IMR-90 (cell line): ENCODE results near the gene PRDM1.

Experiments
- FOS ChIP-seq: fragments of 150-350 bp; IDR thresholded peaks from 2 replicates; pipeline ENCODE4 v1.6.1; 2016; ENCODE audit warnings: low read depth, low read length
- POLR2A ChIP-seq: IDR thresholded peaks from 2 replicates; pipeline ENCODE4 v1.6.1; 2012; ENCODE audit warnings: mild to moderate bottlenecking, low read depth, low read length
- RAD21 ChIP-seq: IDR thresholded peaks from 2 replicates; pipeline ENCODE4 v1.6.1; 2012; ENCODE audit warnings: low read length, improper control_type of control experiment
- RFX5 ChIP-seq: IDR thresholded peaks from 2 replicates; pipeline ENCODE4 v1.8.0; 2012; ENCODE audit warnings: low read depth, mild to moderate bottlenecking, low read length, moderate library complexity
- TF ChIP-seq, protein P1 (sequence below): conservative IDR thresholded peaks from 2 replicates; pipeline ENCODE4 v1.5.1; 2012; ENCODE audit warnings: mild to moderate bottlenecking, low read depth, low read length, improper control_type of control experiment

DNA sequence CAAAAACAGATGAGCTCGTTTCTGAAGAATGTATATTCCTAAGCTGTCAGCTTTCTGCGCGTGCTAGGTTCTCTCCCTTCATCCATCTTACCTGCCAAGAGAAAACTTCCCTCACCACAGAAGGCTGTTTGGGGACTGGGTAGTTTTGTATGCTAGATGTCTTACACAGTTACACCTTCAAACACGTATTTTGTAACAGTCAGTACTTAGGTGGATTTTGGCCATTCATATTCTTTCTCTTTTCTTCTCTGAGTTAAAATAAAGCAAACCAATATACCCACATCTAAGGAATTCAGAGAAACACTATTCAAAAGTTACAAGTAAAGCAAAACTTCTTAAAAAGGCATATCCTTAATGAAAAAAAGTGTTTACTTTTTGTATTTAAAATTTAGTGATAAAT is 35.6 kb upstream of the PRDM1 start:
- no peak for TF ChIP-seq RAD21
- TF ChIP-seq POLR2A = no peak
- TF ChIP-seq, protein P1, sequence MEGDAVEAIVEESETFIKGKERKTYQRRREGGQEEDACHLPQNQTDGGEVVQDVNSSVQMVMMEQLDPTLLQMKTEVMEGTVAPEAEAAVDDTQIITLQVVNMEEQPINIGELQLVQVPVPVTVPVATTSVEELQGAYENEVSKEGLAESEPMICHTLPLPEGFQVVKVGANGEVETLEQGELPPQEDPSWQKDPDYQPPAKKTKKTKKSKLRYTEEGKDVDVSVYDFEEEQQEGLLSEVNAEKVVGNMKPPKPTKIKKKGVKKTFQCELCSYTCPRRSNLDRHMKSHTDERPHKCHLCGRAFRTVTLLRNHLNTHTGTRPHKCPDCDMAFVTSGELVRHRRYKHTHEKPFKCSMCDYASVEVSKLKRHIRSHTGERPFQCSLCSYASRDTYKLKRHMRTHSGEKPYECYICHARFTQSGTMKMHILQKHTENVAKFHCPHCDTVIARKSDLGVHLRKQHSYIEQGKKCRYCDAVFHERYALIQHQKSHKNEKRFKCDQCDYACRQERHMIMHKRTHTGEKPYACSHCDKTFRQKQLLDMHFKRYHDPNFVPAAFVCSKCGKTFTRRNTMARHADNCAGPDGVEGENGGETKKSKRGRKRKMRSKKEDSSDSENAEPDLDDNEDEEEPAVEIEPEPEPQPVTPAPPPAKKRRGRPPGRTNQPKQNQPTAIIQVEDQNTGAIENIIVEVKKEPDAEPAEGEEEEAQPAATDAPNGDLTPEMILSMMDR = no peak
- TF ChIP-seq RFX5 = no peak
- TF ChIP-seq FOS = no peak
